Hematopoietic multipotent progenitor cell treated with erythropoietin and hydrocortisone succinate and interleukin-3 and kit ligand, for 6 days (in vitro differentiated cells): ENCODE measurements around the gene OMP.

Experiments
- DNase-seq: peaks from one replicate; pipeline ENCODE4 v3.0.0-alpha.2; 2015

Gene OMP

GRCh38 chr11:77143405-77144020 lies 40.9 kb downstream of the OMP start:
- DNase-seq: no peak

- DNase-seq: no peak
Measured at GRCh38 chr11:77144196-77144856, 41.7 kb downstream of the OMP start.

- DNase-seq: no peak
Measured at GRCh38 chr11:77144857-77145428, 42.3 kb downstream of the OMP start.

GRCh38 chr11:77146261-77147035 lies 43.8 kb downstream of the OMP start:
- DNase-seq: no peak

- DNase-seq: no peak
Measured at GRCh38 chr11:77147036-77147315, 44.3 kb downstream of the OMP start.

GRCh38 chr11:77147668-77148321 lies 45.2 kb downstream of the OMP start:
- DNase-seq: peak; percentile 64

- no peak for DNase-seq
Measured at GRCh38 chr11:77148963-77149715, 46.5 kb downstream of the OMP start.

- no peak for DNase-seq
Measured at GRCh38 chr11:77149716-77150392, 47.2 kb downstream of the OMP start.

GRCh38 chr11:77150836-77151235 lies 48.2 kb downstream of the OMP start:
- DNase-seq: no peak

GRCh38 chr11:77151804-77152509 lies 49.3 kb downstream of the OMP start:
- DNase-seq: peak; percentile 54

GRCh38 chr11:77152846-77153245 lies 50.2 kb downstream of the OMP start:
- no peak for DNase-seq
